Measurements from ENCODE around the gene CNTNAP5. TPM values are rescaled to one million over a fixed set of nuclear protein-coding genes. Genes with fewer than 3 reads are reported as not detected.

CNTNAP5 gene
- total RNA-seq, 1 donor from 2014 or later, result not detected

GRCh38 chr2:124269348-124269747, 244.3 kb downstream of the CNTNAP5 start:
- Histone ChIP-seq H3K4me1 (no peaks in the 10 kb centered on the region), H3K27ac (no peak overlapping the region), H3K9me3 (no peaks in the 10 kb centered on the region), H3K4me3 (no peak overlapping the region), H3K36me3 (no peaks in the 10 kb centered on the region), H3K27me3 (ENCODE audit: low read depth) (no peaks in the 10 kb centered on the region)
- no peak for TF ChIP-seq CTCF (IDR thresholded peaks at IDR 0.05)
- intact Hi-C loops (cut with DNase I), result no loop called here
- no peak for ATAC-seq
- DNase-seq, result no peak

DNA sequence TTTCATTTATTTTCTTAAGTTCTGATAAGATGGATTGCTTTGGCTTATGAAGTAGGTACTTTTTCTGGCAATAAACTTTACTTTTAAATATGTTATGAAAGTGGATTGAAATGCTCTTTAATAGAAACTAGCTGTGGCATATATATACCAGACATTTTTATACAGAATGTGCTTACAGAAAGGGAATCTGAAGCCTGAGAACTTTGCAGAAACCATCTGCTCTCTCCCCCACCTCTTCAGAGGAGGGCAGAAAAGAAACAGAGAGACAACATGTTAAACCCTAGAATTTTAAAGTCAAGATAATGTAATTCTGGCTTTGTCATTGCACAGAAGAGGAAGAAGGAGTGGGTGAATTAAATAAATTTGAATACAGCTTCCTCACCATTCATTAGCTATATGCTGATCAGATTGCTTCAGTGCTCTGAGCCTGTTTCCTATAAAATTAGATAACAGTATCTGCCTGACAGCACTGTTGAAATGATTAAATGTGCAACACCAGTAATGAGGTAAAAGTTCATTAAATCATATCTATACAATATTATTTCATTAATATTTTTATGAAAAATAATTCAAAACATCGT, 247.3 kb downstream of the CNTNAP5 start:
- no peak overlapping the region for H3K4me3 ChIP-seq
- TF ChIP-seq CTCF (IDR thresholded peaks at IDR 0.05), result no peak
- H3K4me1 ChIP-seq, result no peaks in the 10 kb centered on the region
- intact Hi-C loops (cut with DNase I), result no loop called here
- H3K27me3 ChIP-seq (ENCODE audit: low read depth), result no peaks in the 10 kb centered on the region
- H3K36me3 ChIP-seq, result no peaks in the 10 kb centered on the region
- no peaks in the 10 kb centered on the region for H3K9me3 ChIP-seq
- ATAC-seq (no peak), DNase-seq (no peak)
- H3K27ac ChIP-seq, result no peak overlapping the region

GRCh38 chr2:124281541-124281940, 256.5 kb downstream of the CNTNAP5 start:
- DNase-seq (no peak), ATAC-seq (no peak)
- H3K27me3 ChIP-seq (ENCODE audit: low read depth), result no peaks in the 10 kb centered on the region
- no peaks in the 10 kb centered on the region for H3K4me1 ChIP-seq
- intact Hi-C loops (cut with DNase I), result no loop called here
- no peak for TF ChIP-seq CTCF (IDR thresholded peaks at IDR 0.05)
- H3K36me3 ChIP-seq, result no peaks in the 10 kb centered on the region
- no peak overlapping the region for H3K27ac ChIP-seq
- H3K9me3 ChIP-seq, result no peaks in the 10 kb centered on the region
- H3K4me3 ChIP-seq, result no peak overlapping the region

- no peak for TF ChIP-seq CTCF (IDR thresholded peaks at IDR 0.05)
- H3K36me3 ChIP-seq, result no peaks in the 10 kb centered on the region
- H3K27me3 ChIP-seq (ENCODE audit: low read depth), result no peaks in the 10 kb centered on the region
- no peak overlapping the region for H3K4me3 ChIP-seq
- no peak for DNase-seq
- no peaks in the 10 kb centered on the region for H3K4me1 ChIP-seq
- H3K9me3 ChIP-seq, result no peaks in the 10 kb centered on the region
- intact Hi-C loops (cut with DNase I), result no loop called here
- no peak for ATAC-seq
- H3K27ac ChIP-seq, result no peak overlapping the region
Measured at GRCh38 chr2:124283096-124283495, 258.0 kb downstream of the CNTNAP5 start.

GRCh38 chr2:124286089-124286783, 261.1 kb downstream of the CNTNAP5 start:
- no peak overlapping the region for H3K4me3 ChIP-seq
- no peaks in the 10 kb centered on the region for H3K9me3 ChIP-seq
- ATAC-seq (no peak), DNase-seq (no peak)
- TF ChIP-seq CTCF (IDR thresholded peaks at IDR 0.05), result no peak
- intact Hi-C loops (cut with DNase I), result no loop called here
- no peak overlapping the region for H3K27ac ChIP-seq
- H3K27me3 ChIP-seq (ENCODE audit: low read depth), result no peaks in the 10 kb centered on the region
- H3K36me3 ChIP-seq, result no peaks in the 10 kb centered on the region
- H3K4me1 ChIP-seq, result no peaks in the 10 kb centered on the region
